ENCODE data around the gene PHF23. TPM values are rescaled to one million over a fixed set of nuclear protein-coding genes. Genes with fewer than 3 reads are reported as not detected.
A peak's percentile ranks its signal among the peaks of the same experiment; 100 is the strongest.

Gene PHF23
- total and polyA plus RNA-seq, 2 donors (not counting 1 experiment from before 2014, with no cell fraction given), result 45.4 to 48.7 TPM

DNA sequence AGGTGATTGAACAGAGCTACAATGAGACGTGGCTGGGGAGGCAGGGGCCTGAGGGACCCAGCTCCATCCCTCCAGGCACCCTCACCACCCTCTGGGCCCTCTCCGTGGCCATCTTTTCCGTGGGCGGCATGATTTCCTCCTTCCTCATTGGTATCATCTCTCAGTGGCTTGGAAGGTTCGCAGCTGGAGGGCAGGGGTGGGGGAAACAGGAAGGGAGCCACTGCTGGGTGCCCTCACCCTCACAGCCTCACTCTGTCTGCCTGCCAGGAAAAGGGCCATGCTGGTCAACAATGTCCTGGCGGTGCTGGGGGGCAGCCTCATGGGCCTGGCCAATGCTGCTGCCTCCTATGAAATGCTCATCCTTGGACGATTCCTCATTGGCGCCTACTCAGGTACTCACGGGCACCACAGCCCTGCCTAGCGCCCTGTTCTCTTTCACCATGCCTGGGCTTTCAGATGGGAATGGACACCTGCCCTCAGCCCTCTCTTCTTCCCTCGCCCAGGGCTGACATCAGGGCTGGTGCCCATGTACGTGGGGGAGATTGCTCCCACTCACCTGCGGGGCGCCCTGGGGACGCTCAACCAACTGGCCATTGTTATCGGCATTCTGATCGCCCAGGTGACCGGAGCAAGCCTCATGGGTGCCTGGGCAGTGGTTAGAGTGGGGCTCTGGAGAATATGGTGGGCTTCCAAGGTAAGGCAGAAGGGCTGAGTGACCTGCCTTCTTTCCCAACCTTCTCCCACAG lies 44.4 kb upstream of the PHF23 start:
- Histone ChIP-seq H3K4me3 (replicated peaks in 1 of 4; ENCODE audit: control extremely low read depth in 1 of 4, insufficient read depth in 1 of 4, low read depth in 3 of 4, low read length in 4 of 4) (no peak overlapping the region), H3K27ac (ENCODE audit: insufficient read depth, low read length) (no peak overlapping the region), H3K36me3 (ENCODE audit: control insufficient read depth, insufficient read depth, low read length) (no peaks in the 10 kb centered on the region), H4K20me1 (ENCODE audit: control insufficient read depth, extremely low read depth, insufficient read depth, low read length) (no peaks in the 10 kb centered on the region), H2AFZ (ENCODE audit: low read length) (no peak overlapping the region), H3K9me3 (ENCODE audit: control insufficient read depth, insufficient read depth, low read depth, low read length) (no peaks in the 10 kb centered on the region), H3K79me2 (ENCODE audit: control insufficient read depth, insufficient read depth, low read length) (no peaks in the 10 kb centered on the region), H3K9ac (ENCODE audit: insufficient read depth, low read length) (no peak overlapping the region), H3K4me1 (ENCODE audit: control insufficient read depth, extremely low read depth, insufficient read depth, low read length) (peaks cover 8% of the 10 kb centered on the region), H3K27me3 (ENCODE audit: control insufficient read depth, insufficient read depth, low read length) (peaks cover 34% of the 10 kb centered on the region), H3K4me2 (ENCODE audit: extremely low read depth, insufficient read depth, low read length) (no peak overlapping the region)
- DNase-seq (ENCODE audit: low read depth in 2 of 2), result no peak
- TF ChIP-seq, protein P1, sequence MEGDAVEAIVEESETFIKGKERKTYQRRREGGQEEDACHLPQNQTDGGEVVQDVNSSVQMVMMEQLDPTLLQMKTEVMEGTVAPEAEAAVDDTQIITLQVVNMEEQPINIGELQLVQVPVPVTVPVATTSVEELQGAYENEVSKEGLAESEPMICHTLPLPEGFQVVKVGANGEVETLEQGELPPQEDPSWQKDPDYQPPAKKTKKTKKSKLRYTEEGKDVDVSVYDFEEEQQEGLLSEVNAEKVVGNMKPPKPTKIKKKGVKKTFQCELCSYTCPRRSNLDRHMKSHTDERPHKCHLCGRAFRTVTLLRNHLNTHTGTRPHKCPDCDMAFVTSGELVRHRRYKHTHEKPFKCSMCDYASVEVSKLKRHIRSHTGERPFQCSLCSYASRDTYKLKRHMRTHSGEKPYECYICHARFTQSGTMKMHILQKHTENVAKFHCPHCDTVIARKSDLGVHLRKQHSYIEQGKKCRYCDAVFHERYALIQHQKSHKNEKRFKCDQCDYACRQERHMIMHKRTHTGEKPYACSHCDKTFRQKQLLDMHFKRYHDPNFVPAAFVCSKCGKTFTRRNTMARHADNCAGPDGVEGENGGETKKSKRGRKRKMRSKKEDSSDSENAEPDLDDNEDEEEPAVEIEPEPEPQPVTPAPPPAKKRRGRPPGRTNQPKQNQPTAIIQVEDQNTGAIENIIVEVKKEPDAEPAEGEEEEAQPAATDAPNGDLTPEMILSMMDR (conservative IDR thresholded peaks at IDR 0.05 in 1 of 2, IDR thresholded peaks at IDR 0.05 in 1 of 2; ENCODE audit: low read depth in 1 of 2, low read length in 2 of 2), result no peak
- TF ChIP-seq EZH2 (IDR thresholded peaks at IDR 0.05; ENCODE audit: low read length, missing control alignments), result no peak

DNA sequence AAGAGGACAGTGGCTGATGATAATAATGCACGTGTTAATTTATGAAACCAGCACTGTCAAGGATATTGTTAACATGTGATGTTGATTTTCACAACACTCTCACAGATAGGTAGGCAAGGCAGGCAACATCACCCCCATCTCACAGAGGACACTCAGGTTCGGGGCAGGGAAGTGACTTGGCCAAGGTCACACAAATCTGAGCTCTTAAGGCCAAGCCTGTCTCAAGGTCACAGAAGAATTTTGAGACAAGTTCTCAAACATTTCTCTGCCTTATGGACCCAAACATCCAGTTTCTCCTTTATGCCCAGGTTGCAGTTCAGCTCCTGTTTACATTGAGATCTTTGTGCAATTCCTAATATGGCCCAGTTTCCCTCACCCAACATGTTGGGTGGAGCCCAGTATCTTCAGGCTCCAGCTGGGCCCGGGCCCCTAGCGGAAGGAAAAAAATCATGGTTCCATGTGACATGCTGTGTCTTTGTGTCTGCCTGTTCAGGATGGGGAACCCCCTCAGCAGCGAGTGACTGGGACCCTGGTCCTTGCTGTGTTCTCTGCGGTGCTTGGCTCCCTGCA lies 43.6 kb upstream of the PHF23 start:
- H3K27me3 ChIP-seq (ENCODE audit: control insufficient read depth, insufficient read depth, low read length), result peaks cover 34% of the 10 kb centered on the region
- no peaks in the 10 kb centered on the region for H3K79me2 ChIP-seq (ENCODE audit: control insufficient read depth, insufficient read depth, low read length)
- DNase-seq (ENCODE audit: low read depth in 2 of 2), result peak in 1 of 2 donors; percentile 22
- no peak overlapping the region for H3K4me2 ChIP-seq (ENCODE audit: extremely low read depth, insufficient read depth, low read length)
- TF ChIP-seq, protein P1 (conservative IDR thresholded peaks at IDR 0.05 in 1 of 2, IDR thresholded peaks at IDR 0.05 in 1 of 2; ENCODE audit: low read depth in 1 of 2, low read length in 2 of 2), result no peak
- TF ChIP-seq EZH2 (IDR thresholded peaks at IDR 0.05; ENCODE audit: low read length, missing control alignments), result no peak
- H4K20me1 ChIP-seq (ENCODE audit: control insufficient read depth, extremely low read depth, insufficient read depth, low read length), result no peaks in the 10 kb centered on the region
- H3K9ac ChIP-seq (ENCODE audit: insufficient read depth, low read length), result no peak overlapping the region
- no peaks in the 10 kb centered on the region for H3K36me3 ChIP-seq (ENCODE audit: control insufficient read depth, insufficient read depth, low read length)
- no peak overlapping the region for H3K4me3 ChIP-seq (replicated peaks in 1 of 4; ENCODE audit: control extremely low read depth in 1 of 4, insufficient read depth in 1 of 4, low read depth in 3 of 4, low read length in 4 of 4)
- no peaks in the 10 kb centered on the region for H3K9me3 ChIP-seq (ENCODE audit: control insufficient read depth, insufficient read depth, low read depth, low read length)
- peaks cover 8% of the 10 kb centered on the region for H3K4me1 ChIP-seq (ENCODE audit: control insufficient read depth, extremely low read depth, insufficient read depth, low read length)
- H2AFZ ChIP-seq (ENCODE audit: low read length), result no peak overlapping the region
- H3K27ac ChIP-seq (ENCODE audit: insufficient read depth, low read length), result no peak overlapping the region

DNA sequence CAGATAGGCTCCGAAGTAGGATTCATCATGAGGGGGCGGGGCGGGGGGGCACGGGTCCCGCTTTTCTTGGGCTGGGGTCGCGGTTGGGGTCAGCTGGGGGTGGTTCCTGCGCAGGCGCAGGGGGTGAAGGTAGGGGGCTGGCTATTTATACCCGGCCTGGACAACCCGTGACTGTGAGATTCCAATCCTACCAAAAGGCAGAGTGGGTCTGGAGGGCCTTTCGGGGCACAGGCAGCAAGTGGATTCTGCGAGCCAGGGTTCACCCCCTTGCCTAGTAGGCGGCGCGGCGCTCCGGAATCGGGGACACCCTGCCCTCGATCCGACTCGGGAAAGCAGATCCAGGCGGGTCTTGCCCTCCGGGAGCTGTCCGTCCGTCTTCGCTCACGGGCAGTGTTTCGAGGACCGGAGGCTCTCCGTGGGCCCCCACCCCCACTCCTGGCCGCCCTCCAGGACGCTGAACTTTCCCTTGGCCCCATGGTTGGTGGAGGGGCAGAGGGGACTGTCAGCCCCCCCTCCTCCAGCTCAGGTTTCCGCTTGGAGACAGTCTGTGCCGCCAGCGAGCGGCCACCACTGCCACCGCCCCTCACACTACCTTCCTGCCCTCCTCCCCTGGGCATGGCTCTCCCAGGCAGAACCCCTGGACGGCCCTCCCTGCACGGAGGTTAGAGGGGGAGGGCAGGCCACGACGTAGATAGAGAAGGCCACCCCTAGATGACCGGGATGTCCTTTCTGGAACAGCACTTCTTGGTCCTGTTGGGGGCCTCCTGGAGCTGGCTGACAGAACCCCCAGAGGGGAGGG lies 42.9 kb upstream of the PHF23 start:
- Histone ChIP-seq H4K20me1 (ENCODE audit: control insufficient read depth, extremely low read depth, insufficient read depth, low read length) (no peaks in the 10 kb centered on the region), H3K36me3 (ENCODE audit: control insufficient read depth, insufficient read depth, low read length) (no peaks in the 10 kb centered on the region), H3K9me3 (ENCODE audit: control insufficient read depth, insufficient read depth, low read depth, low read length) (no peaks in the 10 kb centered on the region), H3K27ac (ENCODE audit: insufficient read depth, low read length) (no peak overlapping the region), H3K4me2 (ENCODE audit: extremely low read depth, insufficient read depth, low read length) (no peak overlapping the region), H3K79me2 (ENCODE audit: control insufficient read depth, insufficient read depth, low read length) (no peaks in the 10 kb centered on the region), H3K4me3 (replicated peaks in 1 of 4; ENCODE audit: control extremely low read depth in 1 of 4, insufficient read depth in 1 of 4, low read depth in 3 of 4, low read length in 4 of 4) (peak overlapping the region; percentile 17 to 53 (median 34)), H3K27me3 (ENCODE audit: control insufficient read depth, insufficient read depth, low read length) (peaks cover 34% of the 10 kb centered on the region), H2AFZ (ENCODE audit: low read length) (no peak overlapping the region), H3K9ac (ENCODE audit: insufficient read depth, low read length) (no peak overlapping the region), H3K4me1 (ENCODE audit: control insufficient read depth, extremely low read depth, insufficient read depth, low read length) (peaks cover 8% of the 10 kb centered on the region)
- DNase-seq (ENCODE audit: low read depth in 2 of 2), result no peak
- TF ChIP-seq, protein P1 (conservative IDR thresholded peaks at IDR 0.05 in 1 of 2, IDR thresholded peaks at IDR 0.05 in 1 of 2; ENCODE audit: low read depth in 1 of 2, low read length in 2 of 2), result no peak
- TF ChIP-seq EZH2 (IDR thresholded peaks at IDR 0.05; ENCODE audit: low read length, missing control alignments), result peak; percentile 74
